ENCODE results near the gene C1orf105.

DNA sequence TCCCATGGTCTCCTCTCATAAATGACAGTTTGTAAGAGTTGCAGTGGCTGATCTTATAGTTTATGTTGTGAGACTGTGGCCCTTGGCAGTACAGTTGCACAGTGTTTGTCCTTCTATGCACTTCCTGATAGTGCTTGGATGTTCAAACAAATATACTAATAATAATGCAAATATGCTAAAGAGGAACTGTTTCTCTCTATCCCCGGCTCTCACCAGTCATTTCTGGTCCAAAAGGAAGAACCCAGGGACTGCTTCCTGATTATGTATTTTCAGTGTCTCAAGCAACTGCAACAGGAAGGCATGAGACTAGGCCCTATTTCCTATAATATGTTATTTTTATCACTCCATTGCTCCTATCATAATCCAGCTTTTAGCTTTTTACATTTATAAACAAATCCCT is 95.4 kb downstream of the C1orf105 start:
- TF ChIP-seq CTCF (IDR thresholded peaks at IDR 0.05) = no peak
- TF ChIP-seq POLR2A (IDR thresholded peaks at IDR 0.05) = no peak
